KBM-7 (cell line): ENCODE results near the gene EPOP.

Source experiments
- DNase-seq: peaks from one replicate; pipeline ENCODE4 v3.0.0-alpha.2; 2015
- in situ Hi-C: fragments of 300-500 bp; cut with MboI; formaldehyde crosslinking; loops from 2 replicates; pipeline ENCODE4 v1.14.3; 2020; ENCODE audit warnings: low sequenced_read_pairs, low pct_unique_long_range_greater_than_20kb, mixed read lengths

The EPOP gene

DNA sequence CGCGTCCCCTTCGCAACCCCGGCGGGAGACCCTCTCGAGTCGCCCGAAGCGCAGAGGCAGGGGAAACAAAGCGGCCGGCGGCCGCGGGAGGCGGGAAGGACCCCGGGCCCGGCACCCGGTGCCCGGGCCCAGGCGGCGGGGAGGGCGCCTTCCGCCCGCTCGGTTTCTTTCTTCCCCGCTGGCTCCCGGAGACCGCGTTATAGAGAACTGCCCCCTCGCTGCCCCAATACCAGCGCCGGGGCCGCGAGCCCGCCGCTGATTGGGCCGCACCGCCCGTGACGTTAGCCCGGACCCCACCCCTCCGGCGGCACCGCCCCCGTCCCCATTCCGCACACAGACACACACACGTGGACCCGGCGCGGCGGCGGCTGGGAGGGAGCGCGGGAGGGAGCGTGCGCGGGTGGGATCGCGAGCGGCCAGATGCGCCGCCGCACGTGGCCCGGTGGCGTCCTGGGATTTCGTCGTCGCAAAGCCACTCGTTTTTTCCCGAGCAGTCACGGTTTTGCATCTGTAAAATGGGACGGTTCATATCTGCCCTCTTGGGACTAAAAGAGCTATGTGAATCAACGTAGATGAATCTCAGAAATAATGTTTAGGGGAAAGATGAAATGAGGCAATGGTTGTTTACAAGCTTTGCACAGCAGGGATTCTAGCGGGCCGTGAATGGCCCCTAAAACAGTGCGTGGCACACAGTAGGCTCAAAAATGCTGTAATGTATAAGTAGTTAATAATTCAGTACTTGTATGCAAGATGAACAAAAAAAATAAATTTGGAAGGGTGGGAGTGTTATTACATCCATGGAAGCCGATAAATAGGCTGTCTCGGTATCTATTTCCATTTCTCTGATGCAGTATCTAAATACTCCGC, at the start of gene EPOP:
Gene EPOP, minus strand, starts transcription at position 209 of the 867 bp plus-strand sequence. CDS start 462 bp downstream, outside the sequence.
- peak; percentile 87 for DNase-seq
- in situ Hi-C loops, result loop anchor here (10.0 kb wide), 1 partner anchor 60 kb away; the partner anchor contains the start of gene CISD3

- in situ Hi-C loops, result no loop called here
- no peak for DNase-seq
These were observed 47.0 kb upstream of the EPOP start for GRCh38 chr17:38721802-38722201.

DNA sequence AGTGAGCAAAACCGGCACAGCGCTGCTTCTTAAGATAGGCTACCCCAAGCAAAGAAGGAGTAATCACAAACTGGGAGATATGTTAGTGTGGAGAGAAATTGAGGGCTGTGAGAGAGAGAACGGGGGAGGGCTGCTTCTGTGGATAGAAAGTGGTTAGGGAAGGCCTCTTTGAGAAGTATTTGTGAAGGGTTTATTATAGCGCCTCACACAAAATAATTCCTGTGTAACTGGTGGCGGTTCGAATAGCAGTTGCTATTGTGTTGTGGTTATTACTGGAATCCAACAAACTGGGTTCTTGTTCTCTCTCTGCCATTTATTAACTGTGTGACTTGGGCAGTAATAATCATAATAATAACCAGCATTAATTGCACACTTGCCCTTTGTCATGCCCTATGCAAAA, 46.2 kb upstream of the EPOP start:
- in situ Hi-C loops, result no loop called here
- DNase-seq, result no peak

- in situ Hi-C loops, result no loop called here
- no peak for DNase-seq
These were observed 45.3 kb upstream of the EPOP start for GRCh38 chr17:38719943-38720641.

DNA sequence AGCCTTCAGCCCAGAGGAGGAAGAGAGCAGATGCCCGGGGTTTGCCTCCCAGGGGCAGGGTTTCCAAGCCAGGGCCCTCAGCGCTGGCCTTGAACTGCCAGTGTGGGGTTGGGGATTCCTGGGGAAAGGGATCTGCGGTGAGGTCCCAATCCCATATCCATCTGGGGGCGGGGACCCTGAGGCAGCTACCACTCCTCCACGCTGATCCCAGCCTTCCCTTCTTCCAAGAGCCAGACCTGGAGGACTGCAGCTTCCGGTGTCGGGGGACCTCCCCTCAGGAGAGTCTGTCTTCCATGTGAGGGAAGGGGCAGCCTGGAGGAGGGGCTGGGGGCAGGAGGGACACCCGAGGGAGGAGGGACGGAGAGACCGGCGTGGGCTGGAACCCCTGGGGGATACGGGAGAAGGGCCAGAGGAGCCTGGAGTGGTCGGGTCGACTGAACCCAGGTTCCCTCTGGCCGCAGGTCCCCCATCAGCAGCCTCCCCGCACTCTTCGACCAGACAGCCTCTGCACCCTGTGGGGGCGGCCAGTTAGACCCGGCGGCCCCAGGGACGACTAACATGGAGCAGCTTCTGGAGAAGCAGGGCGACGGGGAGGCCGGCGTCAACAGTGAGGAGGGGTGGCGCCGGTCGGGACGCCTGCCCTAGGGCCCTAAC, 44.7 kb upstream of the EPOP start:
- in situ Hi-C loops, result no loop called here
- DNase-seq, result no peak

- in situ Hi-C loops, result no loop called here
- no peak for DNase-seq
These were observed 42.5 kb upstream of the EPOP start for GRCh38 chr17:38717139-38717745.

DNA sequence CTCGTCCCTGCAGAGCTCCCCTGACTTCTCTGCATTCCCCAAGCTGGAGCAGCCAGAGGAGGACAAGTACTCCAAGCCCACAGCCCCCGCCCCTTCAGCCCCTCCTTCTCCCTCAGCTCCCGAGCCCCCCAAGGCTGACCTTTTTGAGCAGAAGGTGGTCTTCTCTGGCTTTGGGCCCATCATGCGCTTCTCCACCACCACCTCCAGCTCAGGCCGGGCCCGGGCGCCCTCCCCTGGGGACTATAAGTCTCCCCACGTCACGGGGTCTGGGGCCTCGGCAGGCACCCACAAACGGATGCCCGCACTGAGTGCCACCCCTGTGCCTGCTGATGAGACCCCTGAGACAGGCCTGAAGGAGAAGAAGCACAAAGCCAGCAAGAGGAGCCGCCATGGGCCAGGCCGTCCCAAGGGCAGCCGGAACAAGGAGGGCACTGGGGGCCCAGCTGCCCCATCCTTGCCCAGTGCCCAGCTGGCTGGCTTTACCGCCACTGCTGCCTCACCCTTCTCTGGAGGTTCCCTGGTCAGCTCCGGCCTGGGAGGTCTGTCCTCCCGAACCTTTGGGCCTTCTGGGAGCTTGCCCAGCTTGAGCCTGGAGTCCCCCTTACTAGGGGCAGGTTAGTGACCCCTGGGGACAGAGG, 41.7 kb upstream of the EPOP start:
- no peak for DNase-seq
- in situ Hi-C loops, result no loop called here

DNA sequence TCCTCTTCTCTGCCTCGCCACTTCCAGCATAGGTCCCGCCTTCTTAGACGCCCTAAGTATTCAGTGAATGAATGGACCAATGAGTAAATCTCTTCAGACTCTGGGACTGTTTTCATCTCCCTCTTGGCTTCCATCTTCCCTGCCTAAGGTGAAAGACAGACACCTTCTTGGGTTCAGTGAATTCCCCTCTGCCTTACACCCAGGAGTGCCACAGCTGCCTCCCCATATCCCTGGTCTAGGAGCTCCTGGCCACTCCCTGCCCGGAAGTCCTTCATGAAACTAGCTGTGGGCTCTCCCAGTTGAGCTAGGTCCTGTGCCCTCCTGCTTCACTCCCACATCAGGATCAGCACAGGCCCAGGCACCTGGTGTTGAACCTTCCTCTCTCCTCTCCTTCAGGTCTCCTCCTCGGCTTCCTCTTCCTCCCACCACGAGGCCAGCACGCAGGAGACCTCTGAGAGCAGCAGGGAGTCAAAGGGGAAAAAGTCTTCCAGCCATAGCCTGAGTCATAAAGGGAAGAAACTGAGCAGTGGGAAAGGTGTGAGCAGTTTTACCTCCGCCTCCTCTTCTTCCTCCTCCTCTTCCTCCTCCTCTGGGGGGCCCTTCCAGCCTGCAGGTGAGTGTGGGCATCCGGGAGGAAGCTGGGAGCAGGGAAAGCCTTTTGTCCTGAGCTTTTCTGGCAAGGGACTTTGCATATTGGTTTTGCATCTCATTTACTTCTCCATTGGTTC, 40.6 kb upstream of the EPOP start:
- no peak for DNase-seq
- in situ Hi-C loops, result no loop called here

DNA sequence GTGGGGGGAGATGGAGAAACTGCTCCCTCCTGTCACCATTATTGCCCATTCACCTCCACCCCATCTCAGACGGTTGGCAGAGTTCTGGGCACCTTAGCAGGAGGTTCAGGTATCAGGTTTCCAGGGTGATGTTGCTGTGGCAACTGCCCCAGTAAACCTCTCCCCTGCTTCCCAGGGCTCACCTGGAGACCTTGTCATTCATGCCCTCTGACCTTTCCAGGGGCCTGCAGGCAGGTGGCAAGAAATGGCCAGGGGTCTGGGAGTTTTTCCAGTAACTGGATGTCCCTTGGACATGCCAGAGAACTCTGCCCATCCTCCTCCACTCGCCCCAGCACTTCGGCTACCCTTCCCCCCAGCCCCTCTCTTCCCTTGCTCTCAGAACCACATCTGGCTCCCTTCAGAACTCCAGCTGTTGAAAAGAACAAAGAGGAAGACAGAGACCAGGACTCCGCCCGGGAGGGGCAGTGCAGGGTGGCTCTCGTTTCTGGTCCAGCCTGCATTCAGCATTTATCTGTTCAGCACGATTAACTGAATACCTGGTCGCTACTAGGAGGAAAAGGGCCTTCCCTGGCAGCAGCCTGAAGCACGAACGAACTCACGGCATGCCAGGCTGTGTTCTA, 38.8 kb upstream of the EPOP start:
- in situ Hi-C loops, result no loop called here
- no peak for DNase-seq

- DNase-seq, result no peak
- in situ Hi-C loops, result no loop called here
These were observed 37.8 kb upstream of the EPOP start for GRCh38 chr17:38712593-38712992.

DNA sequence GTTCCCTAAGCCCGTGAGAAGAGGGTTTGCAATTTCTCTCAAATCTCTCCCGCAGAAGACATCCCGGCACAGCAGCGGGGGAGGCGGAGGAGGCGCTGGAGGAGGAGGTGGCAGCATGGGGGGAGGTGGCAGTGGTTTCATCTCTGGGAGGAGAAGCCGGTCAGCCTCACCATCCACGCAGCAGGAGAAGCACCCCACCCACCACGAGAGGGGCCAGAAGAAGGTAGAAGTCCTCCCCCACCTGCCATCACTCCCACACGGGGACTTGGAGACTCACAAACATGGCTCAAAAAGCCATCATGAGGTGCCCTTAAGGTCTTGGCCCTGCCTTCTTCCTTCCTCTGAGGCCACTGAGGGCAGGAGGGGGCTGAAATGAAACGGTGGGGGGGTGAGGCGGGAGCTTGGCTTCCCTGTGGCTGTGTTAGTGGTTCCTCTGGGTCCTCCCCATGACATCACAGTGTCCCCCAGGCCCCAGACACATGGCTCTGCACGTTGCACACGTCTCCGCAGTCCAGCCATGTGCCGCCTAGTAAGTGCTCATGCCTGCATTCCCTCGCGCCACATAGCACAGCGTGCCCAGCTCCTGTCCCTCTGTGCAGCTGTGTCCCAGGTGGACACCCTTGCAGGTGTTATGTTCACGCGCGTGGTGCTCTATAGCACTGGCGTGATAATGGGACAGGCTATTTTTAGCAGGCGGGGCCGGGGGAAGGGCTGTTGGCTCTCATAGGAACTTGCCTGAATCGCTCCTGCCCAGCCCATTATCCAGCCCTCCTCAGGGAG, 37.2 kb upstream of the EPOP start:
- in situ Hi-C loops, result no loop called here
- peak; percentile 30 for DNase-seq

- in situ Hi-C loops, result no loop called here
- DNase-seq, result no peak
These were observed 36.2 kb upstream of the EPOP start for GRCh38 chr17:38710985-38711384.

DNA sequence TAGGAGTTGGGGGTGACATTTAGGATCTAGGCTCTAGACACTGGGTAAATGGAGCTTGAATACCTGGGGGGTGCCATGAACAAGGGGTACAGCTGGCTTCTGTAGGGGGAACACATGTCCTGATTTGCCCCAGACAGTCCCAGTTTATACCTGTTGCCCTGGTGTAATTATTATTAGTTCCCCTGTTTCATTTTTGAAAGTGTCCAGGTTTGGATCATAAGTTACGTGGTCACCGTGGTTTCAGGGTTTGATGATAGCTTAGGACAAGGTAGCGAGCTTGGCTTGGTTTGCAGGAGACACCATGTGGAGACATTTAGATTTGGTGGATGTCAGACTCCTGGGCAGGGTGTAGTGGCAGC, 35.8 kb upstream of the EPOP start:
- DNase-seq, result no peak
- in situ Hi-C loops, result no loop called here

DNA sequence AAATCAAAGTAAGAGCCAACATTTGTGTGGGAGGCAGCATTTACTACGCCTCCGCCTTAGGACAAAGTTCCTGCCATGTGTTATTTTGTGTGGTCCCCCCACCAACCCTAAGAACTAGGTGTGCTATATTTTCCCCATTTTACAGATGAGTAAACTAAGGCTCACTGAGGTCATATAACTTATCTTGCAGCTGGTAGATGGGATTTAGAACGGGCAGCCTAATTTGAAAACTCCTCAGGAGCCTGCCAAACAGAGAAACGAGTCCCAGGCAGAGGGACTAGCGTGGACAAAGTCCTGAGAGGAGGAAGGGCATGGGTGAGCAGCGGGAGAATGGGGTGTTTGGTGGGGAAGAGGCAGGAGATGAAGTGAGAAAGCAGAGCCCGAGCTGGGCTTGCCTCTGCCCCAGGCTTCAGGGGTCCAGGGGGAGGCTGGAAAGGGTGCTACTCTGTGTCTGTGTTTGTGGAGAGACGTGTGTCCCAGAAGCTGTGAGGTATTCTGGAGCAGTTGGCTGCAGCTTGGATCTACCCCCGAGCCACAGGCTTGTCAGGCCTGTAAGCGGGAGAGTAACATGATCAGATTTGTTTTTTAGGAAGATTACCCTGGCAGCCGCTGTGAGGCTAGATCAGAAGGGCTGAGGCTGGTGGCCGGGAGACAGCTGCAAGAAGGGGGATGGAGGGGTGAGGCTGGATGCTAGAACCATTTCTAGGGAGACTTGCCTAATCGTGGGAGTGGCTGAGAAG, 35.3 kb upstream of the EPOP start:
- in situ Hi-C loops, result no loop called here
- DNase-seq, result no peak

DNA sequence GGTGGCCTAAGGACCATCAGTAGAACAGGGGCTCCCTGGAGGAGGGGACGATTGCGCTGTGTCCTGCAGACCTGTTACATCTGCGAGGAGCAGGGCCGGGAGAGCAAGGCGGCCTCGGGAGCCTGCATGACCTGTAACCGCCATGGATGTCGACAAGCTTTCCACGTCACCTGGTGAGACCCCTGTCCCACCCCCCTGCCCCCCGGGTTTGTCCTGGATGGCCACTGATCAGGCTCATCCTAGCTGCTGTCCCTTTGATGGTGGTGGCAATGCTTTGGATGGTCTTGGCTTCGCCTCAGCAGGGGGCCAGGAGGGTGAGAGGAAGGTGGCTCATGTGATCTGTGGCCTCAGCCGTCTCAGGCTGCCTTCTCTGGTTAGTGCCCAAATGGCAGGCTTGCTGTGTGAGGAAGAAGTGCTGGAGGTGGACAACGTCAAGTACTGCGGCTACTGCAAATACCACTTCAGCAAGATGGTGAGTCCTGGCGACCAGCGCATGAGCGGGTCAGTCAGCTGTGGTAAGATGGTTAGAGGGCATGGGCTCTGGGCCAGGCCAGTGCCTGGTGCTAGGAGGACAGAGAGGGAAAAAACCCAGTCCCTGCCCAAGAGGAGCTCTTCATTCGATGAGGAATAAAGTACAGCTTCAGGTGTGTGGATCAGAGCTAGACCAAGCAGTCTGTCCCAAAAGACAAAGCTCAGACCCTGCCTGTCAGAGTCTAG, 34.5 kb upstream of the EPOP start:
- no peak for DNase-seq
- in situ Hi-C loops, result no loop called here

- in situ Hi-C loops, result no loop called here
- no peak for DNase-seq
These were observed 33.1 kb upstream of the EPOP start for GRCh38 chr17:38707678-38708351.
